ENCODE results near the gene CORIN.

The CORIN gene

DNA sequence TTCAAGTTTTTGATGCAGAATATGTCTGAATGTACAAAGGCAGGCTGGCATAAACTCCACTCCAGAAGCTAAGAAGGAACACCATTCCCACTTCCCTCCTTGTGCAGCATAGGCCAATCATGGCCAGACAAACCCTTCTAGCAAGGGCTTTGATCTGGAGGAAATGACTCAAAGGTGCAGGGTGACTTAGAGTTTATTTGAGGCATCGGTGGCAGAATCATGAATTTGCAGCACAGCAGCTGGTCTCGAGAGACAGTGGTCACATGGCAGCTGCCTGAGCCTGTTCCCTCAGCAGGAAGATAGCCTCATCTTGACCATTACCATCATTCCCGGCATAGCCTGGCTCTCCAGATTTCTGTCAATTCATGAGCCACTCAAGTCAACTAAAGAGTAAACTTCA, 198.3 kb downstream of the CORIN start:
- DNase-seq = no peak

DNA sequence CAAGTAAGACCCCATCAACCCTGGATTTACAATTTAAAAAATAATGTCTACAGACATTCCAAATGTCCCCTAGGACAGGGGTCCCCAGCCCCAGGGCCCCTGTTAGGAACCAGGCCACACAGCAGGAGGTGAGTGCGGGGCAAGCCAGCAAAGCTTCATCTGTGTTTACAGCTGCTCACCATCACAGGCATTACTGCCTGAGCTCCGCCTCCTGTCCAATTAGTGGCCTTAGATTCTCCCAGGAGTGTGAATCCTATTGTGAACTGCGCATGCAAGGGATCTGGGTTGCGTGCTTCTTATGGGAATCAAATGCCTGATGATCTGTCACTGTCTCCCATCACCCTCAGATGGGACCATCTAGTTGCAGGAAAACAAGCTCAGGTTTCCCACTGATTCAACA, 206.7 kb downstream of the CORIN start:
- no peak for DNase-seq

GRCh38 chr4:47624031-47624441, 213.8 kb downstream of the CORIN start:
- no peak for DNase-seq

DNA sequence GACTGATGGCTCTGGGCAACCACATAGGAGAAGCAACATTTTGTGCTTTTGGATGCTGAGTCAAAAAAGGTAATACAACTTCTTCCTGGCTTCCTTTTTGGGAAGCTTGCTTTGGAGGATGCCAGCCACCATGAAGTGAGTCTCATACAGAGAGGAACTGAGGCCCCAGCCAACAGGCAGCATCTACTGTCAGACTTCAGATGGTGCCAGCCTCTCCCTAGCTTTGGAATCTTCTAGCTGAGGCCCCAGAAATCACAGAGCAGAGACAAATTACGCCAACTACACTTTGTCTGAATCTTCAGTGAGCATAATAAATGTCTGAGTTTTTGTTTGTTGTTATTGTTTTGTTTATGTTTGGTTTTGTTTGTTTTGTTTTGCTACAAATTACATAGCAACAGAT, 216.7 kb downstream of the CORIN start:
- DNase-seq = no peak

DNA sequence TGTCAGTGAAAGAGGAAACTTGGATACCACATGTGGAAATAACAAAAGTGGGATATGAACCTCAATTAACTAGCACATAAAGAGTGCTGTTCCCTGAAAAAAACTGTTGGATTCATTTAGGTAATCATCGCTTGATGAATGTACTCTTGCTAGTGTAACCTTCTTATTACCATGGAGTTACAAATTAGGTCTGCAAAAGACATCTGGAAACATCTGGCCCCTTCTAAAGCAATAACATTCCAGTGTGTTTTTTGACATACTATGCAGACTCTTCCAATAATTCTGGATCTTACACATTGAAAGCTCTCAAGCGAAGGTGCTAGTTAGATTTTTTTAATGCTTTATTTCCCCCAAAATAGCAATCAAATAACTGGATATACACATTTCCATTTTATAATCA, 218.2 kb downstream of the CORIN start:
- DNase-seq = no peak

GRCh38 chr4:47617607-47618006, 220.3 kb downstream of the CORIN start:
- no peak for DNase-seq

- no peak for DNase-seq
Measured at GRCh38 chr4:47615385-47615784, 222.5 kb downstream of the CORIN start.

DNA sequence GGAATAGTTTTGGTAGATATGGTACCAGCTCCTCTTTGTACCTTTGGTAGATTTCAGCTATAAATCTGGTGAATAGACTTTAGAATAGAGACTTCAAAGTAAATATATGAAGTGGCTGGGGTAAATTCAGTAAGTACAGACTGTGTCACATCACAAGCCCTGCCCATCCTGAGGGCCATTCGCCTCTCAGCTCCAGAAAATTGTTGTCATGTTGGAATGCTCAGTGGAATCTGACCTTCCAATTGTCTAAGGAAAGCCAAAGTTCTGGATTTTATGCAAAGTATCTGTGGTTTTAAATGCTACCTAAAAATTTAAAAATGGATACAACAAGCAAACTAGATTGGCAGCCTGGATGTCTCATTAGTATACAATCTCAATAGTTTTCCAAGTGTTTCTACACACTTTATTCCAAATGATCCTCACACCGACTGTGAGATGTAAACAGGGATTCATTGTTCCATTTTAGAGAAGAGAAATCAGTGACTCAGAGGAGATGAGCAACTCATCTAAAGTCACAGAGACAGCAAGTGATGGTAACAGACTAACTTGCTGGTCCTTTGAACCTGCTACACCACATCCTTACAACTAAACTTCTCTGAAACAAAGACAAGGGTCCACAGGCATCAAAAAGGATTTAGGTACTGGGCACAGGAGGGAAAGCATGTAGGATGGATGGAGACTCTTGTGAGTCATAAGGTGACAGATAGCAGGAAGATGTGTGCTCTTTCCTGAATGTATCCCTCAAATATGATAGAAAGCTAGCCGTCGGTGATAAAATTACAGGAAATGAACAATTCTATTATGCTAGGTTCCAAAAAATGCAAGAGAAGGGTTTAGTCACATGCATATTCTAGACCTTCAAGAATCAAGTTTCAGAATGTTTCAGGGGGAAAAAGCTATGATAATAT, 225.5 kb downstream of the CORIN start:
- DNase-seq = no peak

DNA sequence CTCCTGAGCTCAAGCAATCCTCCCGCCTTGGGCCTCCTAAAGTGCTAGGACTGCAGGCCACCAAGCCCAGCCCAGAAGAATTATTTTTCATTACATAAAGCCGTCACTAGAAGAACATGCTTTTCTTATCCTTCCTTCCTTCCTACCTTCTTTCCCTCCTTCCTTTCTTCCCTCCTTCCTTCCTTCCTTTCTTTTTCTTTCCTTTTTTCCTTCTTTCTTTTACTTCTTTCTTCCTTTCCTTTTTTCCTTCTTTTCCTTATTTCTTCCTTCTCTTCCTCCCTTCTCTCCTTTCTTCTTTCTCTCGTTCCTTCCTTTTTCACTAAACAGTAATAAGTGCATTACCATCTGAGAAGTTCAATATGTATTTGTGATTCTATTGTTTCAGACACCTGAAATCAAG, 231.4 kb downstream of the CORIN start:
- no peak for DNase-seq

- no peak for DNase-seq
Measured at GRCh38 chr4:47598896-47599295, 239.0 kb downstream of the CORIN start.

DNA sequence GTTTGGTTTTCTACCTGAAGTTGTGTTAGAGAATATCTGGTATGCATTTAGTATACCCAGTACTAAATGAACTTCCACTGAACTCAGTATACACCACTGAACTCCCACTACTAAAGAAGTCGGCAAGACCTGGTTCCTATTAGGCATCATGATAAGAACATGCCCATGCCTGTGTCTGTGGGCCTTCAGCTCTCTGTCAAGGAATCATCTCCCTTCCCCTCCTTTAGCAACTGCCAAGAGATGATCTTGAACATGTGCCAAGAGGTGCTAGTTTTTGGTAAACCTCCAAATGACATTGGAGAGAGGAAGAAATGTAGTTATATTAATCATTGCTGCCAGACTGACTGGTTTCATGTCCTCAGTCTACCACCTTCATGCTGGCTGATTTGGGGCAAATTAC, 239.5 kb downstream of the CORIN start:
- DNase-seq = no peak

DNA sequence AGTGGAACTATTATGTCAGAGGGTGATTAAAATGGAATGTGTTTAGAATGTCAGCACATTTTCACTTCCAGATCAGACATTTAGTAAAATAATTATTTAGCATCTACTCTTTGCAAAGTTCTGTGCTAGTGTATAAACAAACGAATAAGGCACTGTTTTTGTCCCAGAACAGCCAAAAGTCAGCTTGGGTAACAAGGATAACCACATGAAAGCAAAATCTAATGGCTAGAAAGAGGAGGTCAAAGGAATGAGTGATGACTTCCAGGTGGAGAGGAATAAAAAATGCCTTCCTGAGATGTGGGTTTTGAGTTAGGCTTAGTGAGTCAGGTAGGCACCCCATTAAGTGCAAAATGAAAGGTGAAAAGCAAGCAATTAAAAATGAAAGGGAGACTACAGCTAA, 240.2 kb downstream of the CORIN start:
- no peak for DNase-seq

- no peak for DNase-seq
Measured at GRCh38 chr4:47590325-47590724, 247.5 kb downstream of the CORIN start.

DNA sequence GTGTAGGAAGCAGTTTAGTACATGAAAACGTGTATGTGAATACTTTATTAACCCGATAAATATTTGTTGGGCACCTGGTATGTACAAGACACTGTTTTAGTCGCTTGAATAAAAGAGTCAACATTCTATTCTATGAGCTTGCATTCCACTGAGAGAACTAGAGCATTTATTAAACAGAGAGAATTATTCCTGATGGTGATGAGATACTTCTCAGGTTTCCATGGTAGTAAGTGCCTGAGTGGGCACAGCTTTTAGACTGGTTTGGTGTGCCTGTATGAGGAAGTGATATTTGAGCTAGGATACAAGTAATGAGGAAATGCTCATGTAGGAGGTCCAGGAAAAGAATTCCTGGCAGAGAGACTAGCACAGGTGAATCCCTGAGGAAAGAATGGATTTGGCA, 258.6 kb downstream of the CORIN start:
- no peak for DNase-seq

DNA sequence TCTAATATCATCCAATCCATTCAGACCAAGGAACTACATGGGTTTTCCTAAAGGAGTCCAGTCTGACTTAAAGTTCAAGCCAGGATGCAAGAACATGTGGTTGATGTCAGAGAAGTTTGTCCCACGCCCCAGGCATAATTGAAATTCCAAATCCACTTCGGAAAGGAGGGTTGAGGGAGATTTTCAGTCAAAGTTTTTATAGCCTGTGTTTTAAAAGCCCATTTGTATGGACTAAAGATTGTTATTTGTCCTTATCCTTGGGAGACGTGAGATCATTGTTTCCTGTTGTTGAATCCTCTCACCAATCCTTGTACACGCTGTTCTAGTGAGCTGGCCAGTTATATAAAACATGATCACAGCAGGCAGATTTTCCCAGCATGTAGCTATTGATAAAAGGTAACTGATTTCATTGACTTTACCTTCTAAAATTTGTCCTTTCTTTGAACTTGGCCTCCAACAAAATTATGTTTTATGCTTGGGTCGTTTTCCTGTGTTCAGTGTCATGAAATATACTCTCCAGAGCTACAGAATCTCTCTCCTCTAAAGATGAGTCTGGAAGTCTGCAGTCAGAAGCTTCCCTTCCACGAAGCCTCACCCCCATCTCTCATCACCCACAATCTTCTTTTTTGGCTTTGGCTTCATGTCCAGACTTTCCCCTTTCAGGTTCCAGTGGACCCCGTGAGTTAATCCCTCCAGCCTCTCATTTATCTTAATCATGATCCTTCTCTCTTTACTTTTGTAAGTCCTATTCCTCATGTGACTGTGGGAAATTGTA, 259.9 kb downstream of the CORIN start:
- DNase-seq = no peak

DNA sequence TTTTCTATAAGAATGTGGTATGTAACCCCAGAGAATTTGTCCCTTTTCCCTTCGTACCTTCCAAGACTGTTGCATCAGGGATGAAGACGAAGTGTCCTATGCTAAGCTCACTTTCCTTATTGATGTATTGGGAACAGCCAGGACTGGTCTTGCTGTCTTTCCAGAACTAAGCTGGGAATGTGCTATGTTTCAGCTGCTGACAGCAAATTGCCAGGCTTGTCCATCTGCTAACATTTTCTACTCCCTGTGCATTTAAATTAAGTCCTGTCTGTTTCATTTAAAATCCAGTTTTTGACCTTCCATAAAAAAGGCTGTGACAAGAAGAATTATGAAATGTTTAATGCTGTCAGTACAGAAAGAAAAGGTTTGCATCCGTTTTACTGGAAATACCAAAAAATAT, 264.9 kb downstream of the CORIN start:
- no peak for DNase-seq

- DNase-seq = no peak
Measured at GRCh38 chr4:47570816-47571215, 267.1 kb downstream of the CORIN start.

DNA sequence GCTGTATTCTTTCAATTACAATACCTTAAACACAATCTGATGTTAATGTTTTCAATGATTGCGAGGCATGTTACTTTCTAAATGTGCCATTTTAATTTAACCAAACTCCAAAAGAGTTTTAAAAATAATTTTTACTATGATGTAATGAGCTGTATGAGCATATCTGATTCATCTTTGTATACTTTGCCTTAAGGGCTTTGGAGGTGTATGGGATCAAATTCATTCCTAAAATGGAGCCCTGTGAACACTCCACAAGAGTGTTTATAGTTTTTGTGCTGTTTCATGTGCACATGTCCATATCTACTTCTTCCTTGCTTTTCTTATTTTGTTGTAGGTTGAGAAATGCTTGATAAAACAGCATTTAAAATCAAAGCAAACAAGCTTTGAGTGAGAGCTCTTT, 270.4 kb downstream of the CORIN start:
- DNase-seq = no peak

DNA sequence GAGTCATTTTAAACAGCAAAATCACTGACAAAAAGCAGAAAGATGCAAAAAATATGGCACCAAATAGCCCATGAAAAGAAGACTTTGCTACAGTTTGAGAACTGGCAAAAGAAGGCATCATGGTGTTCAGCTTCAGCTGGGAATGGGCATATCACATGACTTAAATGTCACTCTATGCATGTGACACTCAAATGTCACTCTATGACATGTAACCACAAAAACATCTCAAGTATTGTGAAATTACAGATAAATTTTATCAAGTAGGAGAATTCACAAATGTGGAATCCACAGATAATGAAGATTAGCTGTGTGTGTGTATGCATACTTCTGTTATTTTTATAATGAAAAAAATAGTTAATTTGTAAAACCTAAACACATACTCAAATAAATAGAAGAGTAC, 270.9 kb downstream of the CORIN start:
- no peak for DNase-seq

DNA sequence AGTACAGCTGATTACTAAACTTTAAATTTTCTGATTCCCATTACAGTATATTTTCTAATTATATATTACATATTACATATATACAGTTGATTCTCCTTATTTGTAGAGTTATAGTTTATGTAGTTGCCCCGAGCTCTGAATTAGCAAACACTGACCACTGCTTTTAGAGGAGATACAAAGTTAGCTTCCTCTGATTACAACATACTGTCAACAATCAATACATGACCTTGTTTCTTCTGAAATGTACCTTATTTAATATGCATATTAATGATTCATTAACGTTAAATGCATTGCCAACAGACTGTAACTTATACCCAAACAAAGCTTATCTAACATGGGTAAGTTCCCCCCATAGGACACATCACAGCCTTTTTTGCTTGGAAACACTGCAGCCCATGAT, 271.3 kb downstream of the CORIN start:
- DNase-seq = no peak

DNA sequence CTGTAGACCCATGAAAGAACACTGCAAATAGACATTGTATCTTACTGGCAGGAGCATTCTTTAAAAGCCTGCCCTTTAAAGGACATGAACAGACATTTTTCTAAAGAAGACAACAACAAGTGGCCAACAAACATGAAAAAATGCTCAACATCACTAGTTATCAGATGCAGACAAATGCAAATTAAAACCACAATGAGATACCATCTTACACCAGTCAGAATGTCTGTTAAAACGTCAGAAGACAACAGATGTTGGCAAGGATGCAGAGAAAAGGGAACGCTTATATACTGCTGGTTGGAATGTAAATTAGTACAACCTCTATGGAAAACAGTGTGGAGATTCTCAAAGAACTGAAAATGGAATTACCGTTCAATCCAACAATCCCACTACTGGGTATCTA, 275.6 kb downstream of the CORIN start:
- no peak for DNase-seq

DNA sequence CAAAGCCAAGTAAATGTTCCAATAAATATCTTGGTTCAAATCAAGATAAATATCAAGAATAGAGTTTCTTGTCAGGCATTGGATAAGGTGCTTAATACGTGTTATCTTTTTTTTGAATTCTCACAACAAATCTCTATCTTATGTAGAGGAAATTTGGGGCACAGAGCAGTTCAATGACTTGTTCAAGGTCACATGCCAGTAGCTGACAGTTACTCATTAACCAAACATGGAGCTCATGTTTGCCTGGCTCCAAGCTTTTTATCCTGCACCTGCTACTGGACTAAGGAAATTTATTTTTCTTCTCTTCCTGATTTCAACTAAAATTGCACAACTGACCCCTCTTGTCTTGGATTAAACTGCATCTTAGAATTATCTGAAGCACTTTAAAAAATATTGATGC, 276.5 kb downstream of the CORIN start:
- no peak for DNase-seq

DNA sequence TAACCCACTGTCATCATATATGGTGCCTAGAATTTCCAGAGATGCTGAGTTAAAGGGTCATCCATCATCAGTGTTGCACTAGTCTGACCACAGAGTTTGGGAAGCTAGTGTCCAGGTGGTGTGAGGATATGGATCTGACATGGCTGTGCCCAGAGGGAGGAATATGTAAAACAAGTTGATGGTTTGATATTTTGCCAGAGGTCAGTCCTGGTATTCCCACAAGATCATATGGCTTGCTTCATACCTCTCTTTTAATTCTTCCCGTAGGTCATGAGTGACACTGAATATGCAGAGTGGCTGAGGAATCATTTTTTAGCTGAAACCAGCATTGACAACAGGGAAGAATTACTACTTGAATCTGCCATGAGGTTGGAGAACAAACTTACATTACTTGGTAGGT, 277.2 kb downstream of the CORIN start:
- no peak for DNase-seq

DNA sequence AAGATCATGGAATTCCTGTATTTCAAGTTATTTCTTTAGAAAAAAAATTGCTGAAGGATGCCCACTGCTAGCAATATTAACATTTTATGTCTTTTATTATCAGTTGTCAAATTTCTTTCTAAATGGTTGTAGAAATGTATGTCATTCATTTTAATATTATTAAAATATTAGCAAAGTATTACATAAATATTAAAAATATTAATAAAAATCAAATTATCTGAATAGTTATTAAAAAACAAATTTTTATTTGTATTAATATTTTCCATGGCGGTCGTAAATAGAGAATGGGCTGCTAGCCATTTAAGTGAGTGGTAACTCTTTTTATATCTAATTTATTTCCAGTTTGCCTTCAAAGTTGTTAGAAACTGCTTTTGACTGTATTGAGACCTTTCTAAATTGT, 280.6 kb downstream of the CORIN start:
- no peak for DNase-seq

All from stimulated activated CD4-positive, alpha-beta T cell treated with anti-CD3 and anti-CD28 coated beads, Interleukin-1b, Interleukin-23, amount 100 ng/mL, for 48 hours (primary cell).